Measurements from ENCODE around the gene NUBPL.

NUBPL gene

DNA sequence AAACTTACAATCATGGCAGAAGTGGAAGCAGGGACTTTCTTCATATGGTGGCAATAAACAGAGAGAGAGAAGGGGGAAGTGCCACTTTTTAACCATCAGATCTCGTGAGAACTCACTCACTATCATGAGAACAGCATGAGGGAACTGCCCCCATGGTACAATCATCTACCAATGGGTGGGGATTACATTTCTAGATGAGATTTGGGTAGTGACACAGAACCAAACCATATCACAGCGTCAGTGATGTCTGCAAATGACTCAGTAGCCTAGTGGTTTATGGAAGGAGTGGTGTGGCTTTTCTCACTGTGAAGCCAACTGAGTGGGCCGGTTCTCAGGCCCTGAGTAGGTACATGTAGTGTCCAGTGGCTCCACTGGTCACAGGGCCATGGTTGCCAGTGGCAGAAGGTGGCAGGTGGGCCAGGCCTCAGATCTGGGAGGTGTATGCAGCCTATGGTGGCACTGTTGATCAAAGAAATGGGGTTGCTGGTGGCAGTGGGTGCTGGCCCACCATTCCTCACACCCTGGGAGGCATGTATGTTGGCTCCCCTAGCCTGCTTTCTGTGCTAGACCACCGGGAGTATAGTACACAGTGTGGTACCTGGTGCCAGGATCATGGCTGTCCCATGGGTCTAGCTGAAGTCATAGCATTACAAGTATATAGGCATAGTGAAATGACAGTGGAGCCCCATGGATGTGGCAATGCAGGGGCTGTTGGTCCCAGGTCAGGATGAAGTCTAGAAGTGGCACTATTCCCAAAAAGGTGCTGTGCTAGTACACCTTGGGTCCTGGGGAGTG is 191.9 kb downstream of the NUBPL start:
- no peaks in the 10 kb centered on the region for H3K27me3 Mint-ChIP-seq (ENCODE audit: low read depth)
- H3K4me3 Mint-ChIP-seq, result no peak overlapping the region
- H3K27ac Mint-ChIP-seq, result no peak overlapping the region
- peaks cover 38% of the 10 kb centered on the region for H3K9me3 Mint-ChIP-seq
- peaks cover 8% of the 10 kb centered on the region for H3K36me3 Mint-ChIP-seq (ENCODE audit: low read depth)
- H3K4me1 Mint-ChIP-seq (ENCODE audit: low read depth), result no peaks in the 10 kb centered on the region
- no peak for DNase-seq (ENCODE audit: low spot score)

DNA sequence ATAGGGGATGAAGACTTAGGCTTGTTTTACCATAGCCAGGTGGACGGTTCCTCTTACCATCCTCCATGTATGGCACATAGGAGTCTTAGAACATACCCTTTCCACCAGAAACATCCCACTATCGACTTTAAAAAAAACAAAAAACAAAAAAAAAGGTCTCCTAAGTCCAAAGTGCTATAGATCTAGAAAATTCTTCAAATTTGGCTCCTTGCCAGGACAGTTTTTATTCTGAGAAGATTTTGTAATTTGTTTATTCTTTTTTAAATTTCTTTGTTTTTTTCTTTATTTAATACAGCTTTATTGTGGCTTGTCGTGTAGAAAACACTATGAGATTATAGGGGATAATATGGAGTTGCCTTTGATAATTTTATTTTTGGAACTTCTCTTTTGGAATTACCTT is 197.7 kb downstream of the NUBPL start:
- Mint-ChIP-seq H3K4me3 (no peak overlapping the region), H3K36me3 (ENCODE audit: low read depth) (no peaks in the 10 kb centered on the region), H3K9me3 (peaks cover 4% of the 10 kb centered on the region), H3K27ac (no peak overlapping the region), H3K4me1 (ENCODE audit: low read depth) (no peaks in the 10 kb centered on the region), H3K27me3 (ENCODE audit: low read depth) (no peaks in the 10 kb centered on the region)
- DNase-seq (ENCODE audit: low spot score), result no peak

DNA sequence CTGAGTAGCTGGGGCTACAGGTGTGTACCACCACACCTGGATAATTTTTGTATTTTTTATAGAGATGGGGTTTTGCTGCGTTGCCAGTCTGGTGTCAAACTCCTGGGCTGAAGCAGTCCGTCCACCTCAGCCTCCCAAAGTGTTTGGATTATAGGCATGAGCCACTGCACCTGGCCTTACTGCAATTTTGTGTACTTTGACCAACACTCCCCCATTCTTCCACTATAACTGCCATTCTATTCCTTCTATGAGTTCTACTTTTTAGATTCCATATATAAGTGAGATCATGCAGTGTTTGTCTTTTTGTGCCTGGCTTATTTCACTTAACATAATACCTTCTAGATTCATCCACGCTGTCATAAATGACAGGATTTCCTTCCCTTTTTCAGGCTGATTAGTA is 199.1 kb downstream of the NUBPL start:
- Mint-ChIP-seq H3K27ac (no peak overlapping the region), H3K36me3 (ENCODE audit: low read depth) (no peaks in the 10 kb centered on the region)

DNA sequence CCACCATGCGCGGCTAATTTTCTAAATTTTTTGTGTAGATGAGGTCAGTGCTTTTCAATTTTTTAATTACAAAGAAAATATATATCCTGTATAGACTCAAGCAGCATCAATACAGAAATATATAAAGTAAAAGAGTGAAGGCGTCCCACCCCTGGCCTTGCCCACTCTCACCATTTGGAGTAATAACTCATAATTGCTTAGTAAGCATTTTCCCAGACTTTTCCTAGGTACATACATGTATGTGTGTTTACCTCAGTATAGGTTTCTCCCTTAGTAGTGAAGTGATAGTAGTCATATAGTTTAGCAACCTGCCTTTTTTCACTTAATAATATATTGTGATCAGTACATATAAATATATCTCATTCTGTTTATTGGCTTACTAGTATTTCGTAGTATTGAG is 200.1 kb downstream of the NUBPL start:
- DNase-seq (ENCODE audit: low spot score), result no peak
- no peaks in the 10 kb centered on the region for H3K27me3 Mint-ChIP-seq (ENCODE audit: low read depth)
- no peak overlapping the region for H3K27ac Mint-ChIP-seq
- no peak overlapping the region for H3K4me3 Mint-ChIP-seq
- no peaks in the 10 kb centered on the region for H3K36me3 Mint-ChIP-seq (ENCODE audit: low read depth)
- no peaks in the 10 kb centered on the region for H3K4me1 Mint-ChIP-seq (ENCODE audit: low read depth)
- H3K9me3 Mint-ChIP-seq, result no peaks in the 10 kb centered on the region

More for the DNA sequence above, 199.1 kb downstream of the NUBPL start:
- no peak for DNase-seq (ENCODE audit: low spot score)
- no peaks in the 10 kb centered on the region for H3K4me1 Mint-ChIP-seq (ENCODE audit: low read depth)
- H3K27me3 Mint-ChIP-seq (ENCODE audit: low read depth), result no peaks in the 10 kb centered on the region
- no peak overlapping the region for H3K4me3 Mint-ChIP-seq
- no peaks in the 10 kb centered on the region for H3K9me3 Mint-ChIP-seq

DNA sequence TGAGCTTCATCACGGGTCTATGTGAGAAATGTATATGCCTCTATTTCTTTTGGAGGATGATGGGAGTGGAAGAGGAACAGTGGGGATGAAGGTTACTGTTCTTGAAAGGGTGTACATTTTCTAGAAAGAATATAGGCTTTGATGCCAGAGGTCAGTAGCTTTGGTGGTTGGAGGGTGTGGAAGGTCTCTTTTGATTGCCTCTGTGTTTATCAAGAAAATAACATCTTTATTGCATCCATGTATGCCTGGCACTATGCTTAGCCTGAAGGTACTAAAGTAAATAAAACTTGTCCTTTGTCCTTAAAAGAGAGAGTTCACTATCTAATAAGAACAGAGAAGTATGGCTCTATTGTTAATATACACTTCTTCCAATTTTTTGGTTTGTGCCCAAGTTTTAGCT is 201.8 kb downstream of the NUBPL start:
- no peaks in the 10 kb centered on the region for H3K4me1 Mint-ChIP-seq (ENCODE audit: low read depth)
- H3K4me3 Mint-ChIP-seq, result no peak overlapping the region
- H3K36me3 Mint-ChIP-seq (ENCODE audit: low read depth), result no peaks in the 10 kb centered on the region
- no peaks in the 10 kb centered on the region for H3K9me3 Mint-ChIP-seq
- no peaks in the 10 kb centered on the region for H3K27me3 Mint-ChIP-seq (ENCODE audit: low read depth)
- DNase-seq (ENCODE audit: low spot score), result no peak
- no peak overlapping the region for H3K27ac Mint-ChIP-seq

DNA sequence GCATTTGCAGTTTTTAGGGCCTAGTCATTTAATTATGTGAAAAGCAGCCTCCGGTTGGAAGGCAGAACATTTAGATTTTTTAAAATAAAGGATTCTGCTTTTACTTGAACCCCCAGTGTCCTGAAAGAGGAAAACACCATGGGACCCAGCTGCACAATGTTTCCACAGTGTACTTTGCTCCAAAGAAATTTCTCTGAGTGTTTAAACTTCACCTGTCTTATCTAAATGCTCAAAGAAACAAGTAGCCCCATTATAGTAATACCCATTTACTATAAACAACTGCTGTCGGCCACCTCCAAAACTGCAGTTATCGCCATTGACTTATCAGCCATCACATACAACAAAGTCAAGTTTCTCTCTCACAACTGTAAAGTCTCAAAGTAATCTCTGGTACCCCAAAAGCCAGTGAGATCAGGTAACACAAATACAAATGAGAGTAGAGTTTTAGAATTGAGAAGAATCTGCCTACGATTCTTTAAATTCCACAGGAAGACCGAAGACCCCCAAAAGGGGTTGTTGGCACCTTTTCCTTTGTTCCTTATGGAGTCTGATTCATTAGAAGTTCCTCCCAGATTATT is 205.2 kb downstream of the NUBPL start:
- Mint-ChIP-seq H3K4me1 (ENCODE audit: low read depth) (no peaks in the 10 kb centered on the region), H3K9me3 (no peaks in the 10 kb centered on the region), H3K36me3 (ENCODE audit: low read depth) (no peaks in the 10 kb centered on the region), H3K27me3 (ENCODE audit: low read depth) (no peaks in the 10 kb centered on the region), H3K27ac (no peak overlapping the region), H3K4me3 (no peak overlapping the region)
- no peak for DNase-seq (ENCODE audit: low spot score)

DNA sequence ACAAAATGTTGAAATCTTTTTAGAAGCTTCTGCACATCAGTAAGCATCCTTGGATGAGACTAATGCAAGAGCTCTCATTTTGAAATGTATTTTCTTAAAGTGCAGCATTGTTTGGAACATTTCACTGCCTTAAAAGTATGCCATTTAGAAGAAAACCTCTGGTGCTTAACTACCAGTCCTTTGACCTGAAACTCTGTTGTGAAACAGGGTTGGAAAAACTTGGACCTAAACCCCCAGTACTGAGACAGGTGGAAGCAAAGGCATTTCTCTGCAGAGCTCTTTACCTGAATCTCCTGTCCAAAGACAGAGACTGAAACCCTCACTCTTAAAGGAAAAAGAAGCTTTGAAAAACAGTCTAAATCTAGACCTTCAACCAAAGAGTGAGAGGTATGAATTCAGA is 207.2 kb downstream of the NUBPL start:
- Mint-ChIP-seq H3K4me3 (no peak overlapping the region), H3K36me3 (ENCODE audit: low read depth) (no peaks in the 10 kb centered on the region), H3K4me1 (ENCODE audit: low read depth) (no peaks in the 10 kb centered on the region), H3K27ac (no peak overlapping the region), H3K27me3 (ENCODE audit: low read depth) (no peaks in the 10 kb centered on the region), H3K9me3 (no peaks in the 10 kb centered on the region)
- DNase-seq (ENCODE audit: low spot score), result no peak

DNA sequence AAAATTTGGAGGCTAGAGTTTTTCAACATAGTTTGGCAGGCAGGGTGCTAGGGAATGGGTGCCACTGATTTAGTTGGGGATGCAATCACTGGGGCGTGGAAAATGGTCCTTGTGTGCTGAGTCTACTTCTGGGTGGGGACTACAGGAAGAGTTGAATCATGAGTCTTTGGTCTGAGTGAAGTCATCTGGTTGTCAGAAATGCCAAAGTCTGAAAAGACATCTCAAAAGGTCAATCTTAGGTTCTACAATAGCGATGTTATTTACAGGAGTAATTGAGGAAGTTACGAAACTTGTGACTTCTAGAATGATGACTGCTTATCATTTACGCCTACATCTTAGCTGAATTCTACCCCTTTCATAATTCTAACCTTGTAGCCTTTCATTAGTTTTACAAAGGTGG is 209.1 kb downstream of the NUBPL start:
- Mint-ChIP-seq H3K27me3 (ENCODE audit: low read depth) (no peaks in the 10 kb centered on the region), H3K36me3 (ENCODE audit: low read depth) (no peaks in the 10 kb centered on the region), H3K4me3 (no peak overlapping the region), H3K4me1 (ENCODE audit: low read depth) (no peaks in the 10 kb centered on the region), H3K27ac (no peak overlapping the region), H3K9me3 (no peaks in the 10 kb centered on the region)
- no peak for DNase-seq (ENCODE audit: low spot score)

DNA sequence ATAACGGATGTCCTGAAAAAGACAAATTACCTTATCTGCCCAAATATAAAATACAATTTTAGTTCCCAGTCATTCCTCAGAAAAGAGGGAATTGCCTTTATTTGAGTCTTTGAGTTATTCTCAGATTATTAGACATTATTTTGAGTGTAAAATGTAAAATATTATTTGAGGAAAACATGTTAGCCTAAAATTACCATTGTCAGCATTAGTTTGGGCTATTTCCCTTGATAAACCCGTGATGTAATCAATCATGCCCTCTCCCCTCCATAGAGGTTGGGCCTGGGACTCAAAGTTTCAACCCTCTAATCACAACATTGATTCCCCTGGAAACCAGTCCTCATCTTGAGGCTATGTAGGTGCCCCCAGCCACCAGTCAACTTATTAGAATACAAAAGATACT is 213.4 kb downstream of the NUBPL start:
- DNase-seq (ENCODE audit: low spot score), result no peak
- H3K27me3 Mint-ChIP-seq (ENCODE audit: low read depth), result no peaks in the 10 kb centered on the region
- H3K27ac Mint-ChIP-seq, result no peak overlapping the region
- peaks cover 7% of the 10 kb centered on the region for H3K9me3 Mint-ChIP-seq
- H3K4me3 Mint-ChIP-seq, result no peak overlapping the region
- no peaks in the 10 kb centered on the region for H3K4me1 Mint-ChIP-seq (ENCODE audit: low read depth)
- no peaks in the 10 kb centered on the region for H3K36me3 Mint-ChIP-seq (ENCODE audit: low read depth)

DNA sequence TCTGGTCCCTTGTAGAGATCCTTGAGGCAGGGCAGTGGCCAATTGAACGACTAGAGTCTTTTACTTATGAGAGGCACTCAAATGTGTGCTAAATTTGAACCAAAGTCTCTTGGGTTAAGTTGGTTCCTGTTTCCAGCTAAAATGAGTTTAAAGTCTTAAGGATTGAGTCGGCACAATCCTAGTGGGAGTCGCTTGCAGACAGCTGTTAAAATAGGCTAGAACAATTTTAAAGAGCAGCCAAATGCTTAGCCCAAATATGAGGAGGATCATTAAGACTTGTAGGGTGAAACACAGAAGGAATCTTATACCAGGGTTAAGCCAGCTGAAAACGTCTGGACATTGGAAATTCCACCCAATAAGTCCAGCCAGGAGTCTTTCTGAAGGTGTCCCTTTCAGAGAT is 216.1 kb downstream of the NUBPL start:
- no peak for DNase-seq (ENCODE audit: low spot score)
- Mint-ChIP-seq H3K9me3 (peaks cover 23% of the 10 kb centered on the region), H3K4me1 (ENCODE audit: low read depth) (no peaks in the 10 kb centered on the region), H3K27ac (no peak overlapping the region), H3K36me3 (ENCODE audit: low read depth) (no peaks in the 10 kb centered on the region), H3K4me3 (no peak overlapping the region), H3K27me3 (ENCODE audit: low read depth) (no peaks in the 10 kb centered on the region)

DNA sequence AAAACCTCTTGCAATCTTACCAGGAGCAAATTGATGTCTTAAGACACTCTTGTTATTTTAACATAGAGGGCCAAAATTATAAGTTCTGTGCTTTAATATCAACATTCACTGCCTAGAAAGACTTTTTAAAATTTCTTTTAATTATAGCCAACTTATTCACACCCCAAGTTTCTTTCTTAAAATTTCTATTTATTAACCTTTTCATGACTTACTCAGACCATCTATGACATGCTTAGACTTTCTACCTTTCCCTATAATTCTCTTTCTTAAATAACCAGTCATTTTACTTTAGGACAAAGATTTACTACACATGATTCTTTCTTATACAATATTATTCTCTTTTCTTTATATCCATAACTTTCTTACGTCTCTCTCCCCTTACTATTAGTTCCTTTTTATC is 220.4 kb downstream of the NUBPL start:
- Mint-ChIP-seq H3K9me3 (peaks cover 23% of the 10 kb centered on the region), H3K36me3 (ENCODE audit: low read depth) (no peaks in the 10 kb centered on the region), H3K27me3 (ENCODE audit: low read depth) (no peaks in the 10 kb centered on the region), H3K4me1 (ENCODE audit: low read depth) (no peaks in the 10 kb centered on the region), H3K4me3 (no peak overlapping the region), H3K27ac (no peak overlapping the region)
- no peak for DNase-seq (ENCODE audit: low spot score)

DNA sequence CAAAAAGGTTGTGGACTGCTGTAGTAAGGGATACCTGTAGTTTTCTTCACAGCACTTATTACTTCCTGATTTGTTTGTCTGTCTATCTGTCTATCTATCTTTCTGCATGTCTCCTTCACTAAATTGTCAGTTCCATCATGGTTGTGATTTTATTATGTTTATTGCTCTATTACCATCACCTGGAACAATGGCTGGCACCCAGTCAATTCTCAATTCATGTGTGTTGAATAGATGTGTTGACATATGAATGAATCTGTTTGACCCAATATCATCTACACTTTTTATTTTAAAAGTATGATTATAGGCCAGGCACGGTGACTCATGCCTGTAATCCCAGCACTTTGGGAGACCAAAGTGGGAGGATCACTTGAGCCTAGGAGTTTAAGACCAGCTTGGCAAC is 224.4 kb downstream of the NUBPL start:
- no peaks in the 10 kb centered on the region for H3K36me3 Mint-ChIP-seq (ENCODE audit: low read depth)
- DNase-seq (ENCODE audit: low spot score), result no peak
- no peaks in the 10 kb centered on the region for H3K4me1 Mint-ChIP-seq (ENCODE audit: low read depth)
- no peak overlapping the region for H3K27ac Mint-ChIP-seq
- H3K9me3 Mint-ChIP-seq, result peaks cover 12% of the 10 kb centered on the region
- H3K27me3 Mint-ChIP-seq (ENCODE audit: low read depth), result no peaks in the 10 kb centered on the region
- H3K4me3 Mint-ChIP-seq, result no peak overlapping the region

DNA sequence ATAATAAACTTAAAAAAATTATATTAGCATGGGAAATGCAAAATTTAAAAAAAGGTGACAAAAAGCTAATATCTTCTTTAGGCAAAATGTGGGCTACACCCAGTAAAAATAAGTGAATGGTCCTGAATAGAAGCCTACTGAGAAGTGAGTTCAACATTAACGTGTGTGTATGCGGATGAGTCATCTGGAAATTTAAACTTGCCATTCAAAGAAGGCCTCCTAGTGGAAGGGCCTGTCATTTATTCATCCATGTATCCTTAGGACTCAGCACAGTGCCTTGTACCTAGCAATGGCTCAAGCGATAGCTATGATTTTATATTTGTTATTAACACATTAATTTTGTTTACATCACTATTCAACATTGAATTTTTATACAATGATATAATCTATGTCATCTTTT is 226.2 kb downstream of the NUBPL start:
- no peaks in the 10 kb centered on the region for H3K9me3 Mint-ChIP-seq
- H3K4me3 Mint-ChIP-seq, result no peak overlapping the region
- DNase-seq (ENCODE audit: low spot score), result no peak
- no peaks in the 10 kb centered on the region for H3K4me1 Mint-ChIP-seq (ENCODE audit: low read depth)
- H3K36me3 Mint-ChIP-seq (ENCODE audit: low read depth), result no peaks in the 10 kb centered on the region
- H3K27me3 Mint-ChIP-seq (ENCODE audit: low read depth), result no peaks in the 10 kb centered on the region
- no peak overlapping the region for H3K27ac Mint-ChIP-seq

DNA sequence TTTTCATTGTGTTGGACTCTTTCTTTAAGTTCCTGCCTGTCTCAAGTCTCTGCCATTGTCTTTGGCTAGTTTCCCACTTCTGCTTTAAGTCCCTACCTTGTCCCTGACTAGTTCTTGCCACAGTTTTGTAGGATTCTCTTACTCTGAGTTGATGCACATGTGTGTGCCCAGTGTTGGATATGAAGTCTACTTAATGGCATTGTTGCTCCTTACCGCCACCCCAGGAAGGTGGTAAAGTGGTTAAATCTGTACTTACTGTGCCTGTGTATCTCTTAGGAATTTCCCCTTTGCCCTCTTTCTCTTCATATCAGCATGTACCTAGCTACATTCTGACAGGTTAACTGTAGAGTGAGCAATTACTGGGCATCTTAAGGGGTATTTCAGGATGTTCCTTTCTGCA is 227.1 kb downstream of the NUBPL start:
- peaks cover 5% of the 10 kb centered on the region for H3K9me3 Mint-ChIP-seq
- H3K27me3 Mint-ChIP-seq (ENCODE audit: low read depth), result no peaks in the 10 kb centered on the region
- no peak for DNase-seq (ENCODE audit: low spot score)
- no peak overlapping the region for H3K27ac Mint-ChIP-seq
- no peak overlapping the region for H3K4me3 Mint-ChIP-seq
- no peaks in the 10 kb centered on the region for H3K4me1 Mint-ChIP-seq (ENCODE audit: low read depth)
- H3K36me3 Mint-ChIP-seq (ENCODE audit: low read depth), result no peaks in the 10 kb centered on the region

DNA sequence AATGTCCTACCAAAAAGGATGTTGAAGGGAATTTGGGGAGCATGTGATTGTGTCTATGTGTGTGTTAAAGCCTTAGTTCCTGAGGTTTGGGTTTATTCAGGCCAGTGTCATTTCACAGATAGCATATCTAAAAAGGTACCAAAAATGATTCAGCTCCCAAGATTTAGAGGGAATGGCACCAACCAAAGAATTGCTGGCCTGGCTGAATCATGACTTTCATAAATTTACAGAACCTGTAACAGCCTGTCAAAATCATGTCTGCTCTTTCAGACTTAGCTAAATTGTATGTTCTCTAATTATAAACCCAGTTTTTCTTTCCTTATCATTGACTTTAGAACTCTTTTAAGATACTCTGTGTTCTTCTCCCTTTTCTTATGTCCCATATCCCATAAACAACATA is 231.5 kb downstream of the NUBPL start:
- no peaks in the 10 kb centered on the region for H3K27me3 Mint-ChIP-seq (ENCODE audit: low read depth)
- no peaks in the 10 kb centered on the region for H3K36me3 Mint-ChIP-seq (ENCODE audit: low read depth)
- H3K4me3 Mint-ChIP-seq, result no peak overlapping the region
- no peaks in the 10 kb centered on the region for H3K4me1 Mint-ChIP-seq (ENCODE audit: low read depth)
- no peak overlapping the region for H3K27ac Mint-ChIP-seq
- no peak for DNase-seq (ENCODE audit: low spot score)
- peaks cover 5% of the 10 kb centered on the region for H3K9me3 Mint-ChIP-seq
